HG02759 (cell line): ENCODE results near the gene FGA.

ENCODE experiments used
- ATAC-seq: cut with Tn5 transposase; IDR thresholded peaks from one replicate; pipeline ENCODE4 v1.9.1; 2021; ENCODE audit warnings: mild to moderate bottlenecking, moderate library complexity; ENCODE audit not compliant: unreplicated experiment

Gene FGA

GRCh38 chr4:154590329-154591006 is at the start of gene FGA:
TSS of gene FGA (minus strand) at chr4:154590742. CDS start at chr4:154590687, 55 bp downstream.
- no peak for ATAC-seq

- ATAC-seq = peak; percentile 60
These were observed 43.5 kb upstream of the FGA start for GRCh38 chr4:154634058-154634457.

- no peak for ATAC-seq
These were observed 41.3 kb upstream of the FGA start for GRCh38 chr4:154631828-154632227.

DNA sequence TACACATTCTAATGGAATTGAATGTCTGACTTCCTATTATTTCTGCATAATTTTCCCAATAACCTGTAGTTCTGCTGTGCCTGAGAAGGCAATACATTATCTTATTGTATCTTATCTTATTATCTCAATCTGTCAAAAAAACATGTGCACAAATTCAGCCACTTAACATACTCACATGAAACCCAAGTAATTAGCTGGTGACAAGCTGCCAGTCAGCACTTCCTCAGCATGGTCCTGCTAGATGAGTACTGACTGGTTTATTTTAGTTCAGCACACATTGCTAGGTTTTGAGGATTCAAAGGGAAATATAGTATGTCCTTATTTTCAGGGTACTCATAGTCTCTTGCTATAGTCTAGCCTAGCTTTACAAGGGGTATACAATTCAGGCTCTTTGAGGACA is 39.8 kb upstream of the FGA start:
- no peak for ATAC-seq

DNA sequence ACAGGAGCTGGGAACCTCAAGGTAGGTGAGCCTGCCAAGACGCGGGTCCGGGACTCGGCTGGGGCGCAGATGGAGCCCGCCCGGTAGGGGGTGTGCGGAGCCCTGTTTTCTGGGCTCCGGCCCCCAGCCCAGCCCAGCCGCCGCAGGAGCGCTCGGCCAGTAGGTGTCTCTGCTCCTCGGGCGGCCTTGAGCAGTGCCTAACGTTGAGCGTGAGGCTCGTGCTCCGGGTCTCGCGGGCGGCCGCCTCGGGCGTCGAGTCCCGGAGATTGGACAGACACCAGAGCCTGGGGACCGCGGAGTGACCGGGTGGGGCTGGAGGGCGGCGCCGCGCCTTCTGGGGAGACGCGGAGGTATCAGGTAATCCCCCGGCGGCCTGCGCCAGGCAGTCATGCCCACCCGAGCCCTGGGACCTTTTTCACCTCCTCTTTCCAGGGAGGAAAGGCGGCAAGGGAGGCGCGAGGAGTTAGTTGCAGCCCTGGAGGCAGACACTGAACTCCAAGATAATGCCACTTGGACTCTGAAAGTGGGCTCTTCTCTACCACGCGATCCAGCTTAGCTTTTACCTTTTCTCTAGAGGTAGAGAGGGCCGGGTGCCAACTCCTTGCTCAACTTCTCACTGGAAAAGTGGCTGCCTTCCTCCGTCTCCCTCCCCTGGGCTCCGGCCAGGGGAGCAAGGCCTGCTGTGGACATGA is 36.4 kb upstream of the FGA start:
- ATAC-seq = peak; percentile 99

GRCh38 chr4:154625971-154626370 is 35.4 kb upstream of the FGA start:
- no peak for ATAC-seq

DNA sequence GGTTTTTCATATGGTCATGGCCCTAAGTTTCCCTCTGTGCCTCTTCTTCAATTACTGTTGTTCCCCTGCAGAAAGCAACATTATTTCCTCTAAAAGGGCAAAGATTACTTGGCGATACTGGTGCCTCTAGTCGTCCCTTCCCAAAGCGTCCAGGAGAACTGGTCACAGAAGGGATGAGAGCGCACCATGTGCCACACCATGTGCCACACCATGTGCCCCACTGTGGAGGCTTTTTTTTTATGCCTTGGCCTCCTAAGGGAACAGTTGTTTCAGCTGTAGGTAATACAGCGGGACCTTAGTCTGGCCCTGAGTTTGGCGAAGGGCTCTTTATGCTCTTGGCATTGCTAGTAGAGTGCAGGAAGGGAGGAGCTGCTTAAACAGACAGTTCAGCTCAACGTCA is 33.5 kb upstream of the FGA start:
- ATAC-seq = no peak

- no peak for ATAC-seq
These were observed 32.9 kb upstream of the FGA start for GRCh38 chr4:154623436-154623835.

DNA sequence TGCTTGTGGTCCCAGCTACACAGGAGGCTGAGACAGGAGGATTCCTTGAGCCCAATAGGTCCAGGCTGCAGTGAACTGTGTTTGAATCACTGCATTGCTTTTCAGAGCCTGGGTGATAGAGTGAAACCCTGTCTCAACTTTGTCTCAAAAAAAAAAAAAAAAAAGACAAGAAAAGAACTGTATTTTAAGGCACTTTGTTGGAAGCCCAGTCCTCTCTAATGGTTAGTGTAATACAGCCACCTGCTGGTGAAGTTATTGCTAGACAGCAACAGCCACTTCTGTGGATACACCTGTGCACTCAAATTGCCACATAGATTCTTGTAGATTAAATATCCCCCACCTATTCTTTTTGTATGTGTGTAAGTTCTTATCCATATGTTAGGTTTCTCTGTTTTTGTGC is 32.1 kb upstream of the FGA start:
- ATAC-seq = peak; percentile 39

DNA sequence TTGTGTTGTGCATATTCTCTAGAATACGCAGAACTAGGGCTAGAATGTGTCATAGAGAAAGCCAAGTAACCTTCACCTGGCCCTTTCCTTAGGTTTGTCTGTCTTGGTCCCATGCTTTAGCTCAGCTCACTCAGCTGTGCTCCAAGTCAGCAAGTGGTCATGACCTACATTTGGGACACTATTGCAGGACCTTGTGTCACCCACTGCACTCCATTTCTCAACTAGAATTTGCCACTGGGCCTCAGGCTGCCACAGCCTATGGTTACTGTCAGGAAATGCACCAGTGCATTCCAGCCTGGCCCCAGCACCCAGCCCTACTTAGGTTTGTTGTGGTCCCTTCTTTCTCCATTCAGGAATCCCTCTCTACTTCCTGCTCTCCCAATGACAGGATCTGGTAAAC is 29.6 kb upstream of the FGA start:
- no peak for ATAC-seq

GRCh38 chr4:154618708-154619315 is 28.3 kb upstream of the FGA start:
- peak; percentile 76 for ATAC-seq

GRCh38 chr4:154617820-154618317 is 27.3 kb upstream of the FGA start:
- ATAC-seq = no peak

- peak; percentile 85 for ATAC-seq
These were observed 26.2 kb upstream of the FGA start for GRCh38 chr4:154616731-154617130.

DNA sequence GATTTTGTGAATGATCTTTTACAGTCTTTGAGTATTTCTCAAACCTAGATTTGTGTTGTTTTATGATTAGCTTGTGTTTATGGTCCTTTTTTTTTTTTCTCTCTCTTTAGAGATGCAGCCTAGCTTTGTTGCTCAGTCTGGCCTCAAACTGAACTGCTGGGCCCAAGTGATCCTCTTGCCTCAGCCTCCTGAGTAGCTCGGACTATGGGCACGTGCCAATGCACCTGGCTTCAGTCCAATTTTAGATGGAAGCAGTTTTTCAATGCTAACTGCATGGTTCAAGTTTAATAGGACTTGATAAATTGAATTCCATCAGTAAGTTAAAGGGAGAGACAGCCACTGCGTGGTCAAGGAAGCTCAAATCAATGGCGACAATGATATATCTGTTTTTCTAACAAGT is 25.7 kb upstream of the FGA start:
- peak; percentile 15 for ATAC-seq

- ATAC-seq = no peak
These were observed 24.7 kb upstream of the FGA start for GRCh38 chr4:154615211-154615610.

DNA sequence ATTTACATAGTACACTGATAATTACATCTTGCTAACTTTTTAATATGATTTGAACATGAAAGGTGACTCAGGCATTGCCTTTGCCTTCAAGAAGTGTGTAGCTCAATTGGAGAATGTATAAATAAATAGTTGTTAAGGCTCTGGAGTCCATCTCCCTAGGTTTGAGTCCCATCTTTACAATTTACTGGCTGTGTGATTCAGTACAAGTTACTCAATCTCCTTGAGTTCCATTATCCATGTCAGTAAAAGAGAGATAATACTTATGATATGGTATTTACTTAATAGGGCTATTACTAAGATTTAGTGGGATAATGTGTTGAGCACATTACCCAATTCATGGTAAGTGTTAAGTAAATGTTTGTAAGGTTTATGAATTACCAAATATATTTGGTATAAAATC is 23.8 kb upstream of the FGA start:
- no peak for ATAC-seq

DNA sequence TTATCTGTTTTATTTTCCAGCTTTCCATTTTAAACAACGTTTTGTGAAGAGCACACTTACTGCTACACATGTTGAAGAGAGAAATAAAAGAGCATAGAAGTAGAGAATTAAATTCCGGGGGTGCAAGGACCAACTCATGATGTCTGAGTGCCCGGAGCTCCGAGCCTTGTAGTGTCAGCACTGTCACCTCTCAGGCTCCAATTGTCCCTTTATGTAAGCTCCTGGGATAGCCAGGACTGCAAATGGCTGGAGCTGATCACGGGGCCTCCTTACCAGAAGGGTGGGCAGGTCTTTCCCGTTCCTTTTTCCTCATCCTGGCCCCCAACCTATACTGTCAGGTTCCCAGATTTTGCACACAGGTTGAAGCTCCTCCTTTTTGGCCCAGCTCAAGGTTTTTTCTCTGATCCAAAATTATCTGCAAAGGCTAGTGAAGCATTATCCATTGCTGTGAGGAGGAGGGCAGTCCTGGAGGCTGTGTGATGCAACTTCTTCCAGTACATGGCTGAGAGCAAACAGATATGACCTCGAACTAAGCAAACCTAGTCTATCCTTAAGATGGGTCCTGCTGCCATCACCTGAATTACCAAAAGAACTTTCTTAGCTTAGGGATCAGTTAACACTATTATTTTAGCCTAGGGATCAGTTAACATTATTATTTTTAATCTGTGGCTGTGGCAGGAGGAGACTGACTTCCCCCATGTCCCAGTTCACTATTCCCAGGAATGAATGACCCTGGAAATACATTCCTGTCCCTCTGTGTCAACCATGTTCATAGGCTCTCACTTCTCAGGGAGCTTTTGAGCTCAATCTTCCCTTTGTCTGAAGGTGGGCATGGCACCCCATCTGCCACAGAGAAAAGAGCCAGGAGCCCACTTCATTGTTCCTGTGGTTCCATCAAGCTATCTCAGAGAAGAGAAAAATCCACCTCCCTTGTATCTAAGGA is 22.2 kb upstream of the FGA start, which contains the start of gene FGG:
FGG (minus strand) TSS at position 185 of the 943 bp plus-strand sequence; CDS start at position 138, 47 bp downstream.
- no peak for ATAC-seq

DNA sequence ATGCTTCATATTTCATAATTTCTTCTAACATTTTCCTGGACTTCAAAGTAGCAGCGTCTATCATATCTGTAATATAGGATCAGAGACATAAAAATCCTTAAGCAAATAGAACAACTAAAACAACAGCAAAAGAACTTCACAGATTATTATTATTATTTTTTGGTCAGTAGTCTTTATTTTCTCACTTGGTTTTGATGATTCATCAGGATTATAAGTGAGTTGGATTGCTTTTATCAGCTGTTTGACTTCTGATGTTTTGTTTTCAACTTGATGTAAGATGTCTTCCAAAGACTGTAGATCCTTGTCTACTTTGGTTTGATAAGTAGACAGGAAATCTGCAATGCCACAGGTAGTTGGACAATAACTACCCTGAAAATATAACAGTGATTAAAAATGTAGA is 21.3 kb upstream of the FGA start:
- ATAC-seq = no peak

- ATAC-seq = no peak
These were observed 20.0 kb upstream of the FGA start for GRCh38 chr4:154610582-154610981.

DNA sequence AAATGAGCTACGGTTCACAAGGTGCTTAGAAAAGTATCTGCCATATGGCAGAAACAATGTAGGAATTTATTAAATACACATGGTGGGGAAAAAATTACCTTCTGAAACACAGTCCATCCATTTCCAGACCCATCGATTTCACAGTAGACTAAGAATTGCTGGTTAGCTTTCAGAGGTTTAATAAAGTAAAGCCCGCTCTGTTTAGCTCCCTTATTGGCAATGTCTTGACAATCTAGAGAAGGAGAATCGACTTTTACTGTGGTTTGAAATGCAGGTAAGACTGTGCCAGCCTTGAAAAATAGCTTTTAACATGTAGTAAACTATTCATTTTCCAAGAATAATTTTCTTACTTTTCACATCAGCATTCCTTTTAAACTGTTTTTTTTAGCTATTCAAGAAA is 19.0 kb upstream of the FGA start:
- no peak for ATAC-seq
